ENCODE data around the gene SARNP. TPM values are rescaled to one million over a fixed set of nuclear protein-coding genes. Genes with fewer than 3 reads are reported as not detected.
"Not testable (repeated sequence)": the region's sequence is repeated elsewhere in the genome, so short reads cannot be mapped to it uniquely, and the experiment has no call there.

SARNP gene
- 64.4 and 73.8 TPM in 2 replicates for total RNA-seq (2022)
- percentile 85 among the genes with signal in this experiment for Bru-seq, nascent RNA
- BruChase-seq, experiment 1, labeled RNA remaining after a 6-hour chase = percentile 95 among the genes with signal in this experiment
- percentile 87 among the genes with signal in this experiment for BruChase-seq, experiment 2, labeled RNA remaining after a 2-hour chase
- long read RNA-seq, transcript SARNP-201 (11 exons, 926 nt) = major isoform, 150 of 179 reads
- long read RNA-seq, transcript SARNP-202 (12 exons, 1,163 nt) = minor isoform, 13 of 179 reads
- long read RNA-seq, partial matches to known transcripts = 1 of 179 reads
- long read RNA-seq, other reads (novel, unspliced or antisense) = 15 of 179 reads

- Mint-ChIP-seq H3K36me3 (ENCODE audit: insufficient read depth, unreplicated experiment) (peaks cover 28% of the 10 kb centered on the region), H3K4me3 (ENCODE audit: low read depth, unreplicated experiment) (no peak within 1 kb of the TSS), H3K4me1 (ENCODE audit: low read depth, unreplicated experiment) (peaks cover 35% of the 10 kb centered on the region), H3K27me3 (ENCODE audit: unreplicated experiment) (no peaks in the 10 kb centered on the region), H3K27ac (ENCODE audit: unreplicated experiment) (no peak within 1 kb of the TSS), H3K9me3 (ENCODE audit: low read depth, unreplicated experiment) (no peaks in the 10 kb centered on the region)
- no peak for TF ChIP-seq CTCF (IDR thresholded peaks at IDR 0.05; ENCODE audit: unreplicated experiment)
- intact Hi-C loops (cut with micrococcal nuclease; ENCODE audit: unreplicated experiment) = loop anchor here (5.0 kb wide), 2 partner anchors 80 to 225 kb away; partner anchors contain the start of gene RPS26
- CTCF ChIA-PET = interaction anchor here (0.5 to 2.3 kb wide), 16 partner anchors 9 to 262 kb away, joined by 3 to 21 read pairs (median 4); partner anchors contain the start of genes DNAJC14, ERBB3 and RAB5B
- peak; percentile 97 for DNase-seq
- BruUV-seq (replicated peaks) = no TSS peak
Measured at GRCh38 chr12:55817345-55818139, at the start of gene SARNP, which contains the start of gene ORMDL2. Gene SARNP, minus strand, starts transcription at chr12:55817724. Its CDS starts 23 bp downstream, at chr12:55817701. Gene ORMDL2, plus strand, starts transcription at chr12:55818041. Its CDS starts 959 bp downstream, at chr12:55819000.

- H3K4me1 Mint-ChIP-seq (ENCODE audit: low read depth, unreplicated experiment); H3K4me3 Mint-ChIP-seq (ENCODE audit: low read depth, unreplicated experiment); H3K27ac Mint-ChIP-seq (ENCODE audit: unreplicated experiment); CTCF ChIA-PET; H3K36me3 Mint-ChIP-seq (ENCODE audit: insufficient read depth, unreplicated experiment); DNase-seq; BruUV-seq (replicated peaks); H3K27me3 Mint-ChIP-seq (ENCODE audit: unreplicated experiment); intact Hi-C loops (cut with micrococcal nuclease; ENCODE audit: unreplicated experiment); H3K9me3 Mint-ChIP-seq (ENCODE audit: low read depth, unreplicated experiment): not testable (repeated sequence)
Measured at GRCh38 chr12:55866454-55867004, 49.0 kb upstream of the SARNP start.

GRCh38 chr12:55865327-55865726 lies 47.8 kb upstream of the SARNP start:
- no peaks in the 10 kb centered on the region for H3K27me3 Mint-ChIP-seq (ENCODE audit: unreplicated experiment)
- TF ChIP-seq CTCF (IDR thresholded peaks at IDR 0.05; ENCODE audit: unreplicated experiment) = no peak
- no peaks in the 10 kb centered on the region for H3K4me1 Mint-ChIP-seq (ENCODE audit: low read depth, unreplicated experiment)
- no peaks in the 10 kb centered on the region for H3K36me3 Mint-ChIP-seq (ENCODE audit: insufficient read depth, unreplicated experiment)
- no peak overlapping the region for H3K27ac Mint-ChIP-seq (ENCODE audit: unreplicated experiment)
- CTCF ChIA-PET = no interaction called here
- H3K9me3 Mint-ChIP-seq (ENCODE audit: low read depth, unreplicated experiment) = no peaks in the 10 kb centered on the region
- intact Hi-C loops (cut with micrococcal nuclease; ENCODE audit: unreplicated experiment) = no loop called here
- no peak overlapping the region for H3K4me3 Mint-ChIP-seq (ENCODE audit: low read depth, unreplicated experiment)
- no TSS peak for BruUV-seq (replicated peaks)
- no peak for DNase-seq

- not testable (repeated sequence) for H3K36me3 Mint-ChIP-seq (ENCODE audit: insufficient read depth, unreplicated experiment)
- CTCF ChIA-PET = interaction anchor here (0.7 kb wide), 1 partner anchor 36 kb away, joined by 3 read pairs; no protein-coding TSS in a partner anchor
Measured at GRCh38 chr12:55862931-55863330, 45.4 kb upstream of the SARNP start.

GRCh38 chr12:55862286-55862685 lies 44.8 kb upstream of the SARNP start:
- Mint-ChIP-seq H3K27ac (ENCODE audit: unreplicated experiment) (no peak overlapping the region), H3K36me3 (ENCODE audit: insufficient read depth, unreplicated experiment) (no peaks in the 10 kb centered on the region), H3K27me3 (ENCODE audit: unreplicated experiment) (no peaks in the 10 kb centered on the region), H3K4me1 (ENCODE audit: low read depth, unreplicated experiment) (no peaks in the 10 kb centered on the region), H3K9me3 (ENCODE audit: low read depth, unreplicated experiment) (no peaks in the 10 kb centered on the region), H3K4me3 (ENCODE audit: low read depth, unreplicated experiment) (no peak overlapping the region)
- no TSS peak for BruUV-seq (replicated peaks)
- no peak for TF ChIP-seq CTCF (IDR thresholded peaks at IDR 0.05; ENCODE audit: unreplicated experiment)
- intact Hi-C loops (cut with micrococcal nuclease; ENCODE audit: unreplicated experiment) = no loop called here
- CTCF ChIA-PET = no interaction called here
- DNase-seq = no peak

More at GRCh38 chr12:55862931-55863330, 45.4 kb upstream of the SARNP start:
- DNase-seq; H3K9me3 Mint-ChIP-seq (ENCODE audit: low read depth, unreplicated experiment); intact Hi-C loops (cut with micrococcal nuclease; ENCODE audit: unreplicated experiment); H3K4me3 Mint-ChIP-seq (ENCODE audit: low read depth, unreplicated experiment); BruUV-seq (replicated peaks); H3K27ac Mint-ChIP-seq (ENCODE audit: unreplicated experiment); H3K27me3 Mint-ChIP-seq (ENCODE audit: unreplicated experiment); H3K4me1 Mint-ChIP-seq (ENCODE audit: low read depth, unreplicated experiment): not testable (repeated sequence)

Measured in Calu3 (cell line).